H1 (cell line): ENCODE measurements around the gene SMTNL2. TPM values are rescaled to one million over a fixed set of nuclear protein-coding genes. Genes with fewer than 3 reads are reported as not detected.
A peak's percentile ranks its signal among the peaks of the same experiment; 100 is the strongest.

Experiments used
- CTCF ChIA-PET: fragments of 300-600 bp; sonication (Branson Sonifier 250); formaldehyde crosslinking; loops from one replicate; lab custom pipeline; 2021; ENCODE audit not compliant: partially characterized antibody; lab: Charles Lee
- POLR2A ChIA-PET: fragments of 300-600 bp; sonication (Branson Sonifier 250); formaldehyde crosslinking; loops from one replicate; lab custom pipeline; 2021; ENCODE audit warnings: inconsistent platforms; ENCODE audit not compliant: partially characterized antibody; lab: Charles Lee
- DNase-seq, 2 experiments: peaks; one replicate each; pipeline versions ENCODE4 v3.0.0 to v3.0.0-alpha.2; 2010 to 2022; ENCODE audit warnings: low spot score in 2 of 2, low read depth in 1 of 2, mixed read lengths in 1 of 2
- FAIRE-seq: peaks from 2 replicates; lab custom pipeline; 2011; peaks lifted over from hg19 to GRCh38; lab: Jason Lieb, UNC
- H2AFZ ChIP-seq: 2 replicates; pipeline ENCODE4 v1.8.1; 2012; ENCODE audit warnings: low read length, inconsistent platforms
- H2AK5ac ChIP-seq: 2 replicates; pipeline ENCODE4 v1.6.1; 2013; ENCODE audit warnings: low read depth, low read length
- H2BK120ac ChIP-seq: replicated peaks from 2 replicates; pipeline ENCODE3; 2013; ENCODE audit warnings: low read depth, low read length, inconsistent platforms
- H2BK12ac ChIP-seq: 2 replicates; pipeline ENCODE4 v1.6.1; 2013; ENCODE audit warnings: low read depth, low read length
- H2BK15ac ChIP-seq: 2 replicates; pipeline ENCODE4 v1.6.1; 2013; ENCODE audit warnings: low read length
- H2BK20ac ChIP-seq: 2 replicates; pipeline ENCODE4 v1.6.1; 2013; ENCODE audit warnings: low read length
- H2BK5ac ChIP-seq: 2 replicates; pipeline ENCODE4 v1.6.1; 2013; ENCODE audit warnings: low read depth, low read length
- H3K14ac ChIP-seq: 2 replicates; pipeline ENCODE4 v1.6.1; 2013; ENCODE audit warnings: inconsistent platforms; ENCODE audit not compliant: insufficient read length
- H3K18ac ChIP-seq: 2 replicates; pipeline ENCODE4 v1.6.1; 2013; ENCODE audit warnings: low read length; ENCODE audit errors: extremely low read depth
- H3K23ac ChIP-seq: 2 replicates; pipeline ENCODE4 v1.6.1; 2013; ENCODE audit warnings: inconsistent platforms; ENCODE audit not compliant: insufficient read length
- H3K23me2 ChIP-seq: 2 replicates; pipeline ENCODE4 v1.6.1; 2013; ENCODE audit warnings: low read depth, low read length
- H3K27ac ChIP-seq: 2 replicates; pipeline ENCODE4 v1.6.1; 2011; ENCODE audit warnings: low read depth, low read length, inconsistent platforms
- H3K27me3 ChIP-seq, 4 experiments: replicated peaks in 1 of 4; 1 replicate in 1 of 4; 2 replicates in 3 of 4; pipeline versions ENCODE4 v1.6.1 to v1.8.1; 2011 to 2013; ENCODE audit warnings: low read length in 3 of 4, mild to moderate bottlenecking in 3 of 4, inconsistent platforms in 2 of 4, mixed read lengths in 2 of 4, moderate library complexity in 1 of 4; ENCODE audit not compliant: control insufficient read depth in 3 of 4, insufficient read depth in 3 of 4; ENCODE audit errors: extremely low read depth in 1 of 4
- H3K36me3 ChIP-seq, 4 experiments: 2 replicates each; pipeline versions ENCODE4 v1.6.1 to v1.8.1; 2011 to 2013; ENCODE audit warnings: mild to moderate bottlenecking in 4 of 4, low read length in 3 of 4, moderate library complexity in 2 of 4, control low read depth in 1 of 4, inconsistent platforms in 1 of 4; ENCODE audit not compliant: insufficient read depth in 4 of 4, control insufficient read depth in 2 of 4
- H3K4ac ChIP-seq: replicated peaks from 2 replicates; pipeline ENCODE3; 2013; ENCODE audit warnings: low read length, low read depth, mixed read lengths, inconsistent platforms; ENCODE audit not compliant: insufficient read length
- H3K4me1 ChIP-seq, 4 experiments: replicated peaks in 1 of 4; 1 replicate in 1 of 4; 2 replicates in 3 of 4; pipeline versions ENCODE4 v1.6.1 to v1.8.1; 2011 to 2013; ENCODE audit warnings: low read length in 3 of 4, inconsistent platforms in 2 of 4, mixed read lengths in 1 of 4; ENCODE audit not compliant: insufficient read depth in 4 of 4, control insufficient read depth in 3 of 4
- H3K4me2 ChIP-seq, 2 experiments: 2 replicates each; pipeline versions ENCODE4 v1.6.1 to v1.8.1; 2011 to 2013; ENCODE audit warnings: low read depth in 2 of 2, low read length in 2 of 2, control low read depth in 1 of 2, inconsistent platforms in 1 of 2, mild to moderate bottlenecking in 1 of 2; ENCODE audit not compliant: insufficient read depth in 1 of 2
- H3K4me3 ChIP-seq, 4 experiments: fragments of 200-600, 300-600 bp in 1 of 4; sonication (generic), shearing (Covaris generic), sonication (Bioruptor Twin) in 1 of 4; 2 replicates each; pipeline versions ENCODE4 v1.5.1 to v1.8.1; 2011 to 2016; ENCODE audit warnings: low read length in 4 of 4, low read depth in 3 of 4, control low read depth in 2 of 4, inconsistent platforms in 2 of 4, mild to moderate bottlenecking in 2 of 4, mixed read lengths in 1 of 4, moderate library complexity in 1 of 4; ENCODE audit not compliant: insufficient read depth in 2 of 4; ENCODE audit errors: extremely low read depth in 1 of 4
- H3K56ac ChIP-seq: replicated peaks from 2 replicates; pipeline ENCODE3; 2013; ENCODE audit warnings: low read depth, mild to moderate bottlenecking, mixed read lengths, low read length, inconsistent platforms; ENCODE audit not compliant: insufficient read length
- H3K79me1 ChIP-seq: 2 replicates; pipeline ENCODE4 v1.6.1; 2013; ENCODE audit warnings: low read depth, low read length, control low read depth
- H3K79me2 ChIP-seq, 2 experiments: 2 replicates each; pipeline versions ENCODE4 v1.6.1 to v1.8.1; 2012 to 2013; ENCODE audit warnings: low read length in 2 of 2, mild to moderate bottlenecking in 2 of 2, inconsistent platforms in 1 of 2; ENCODE audit not compliant: insufficient read depth in 2 of 2, control insufficient read depth in 1 of 2
- H3K9ac ChIP-seq, 4 experiments: replicated peaks in 1 of 4; 1 replicate in 1 of 4; 2 replicates in 3 of 4; pipeline versions ENCODE4 v1.6.1 to v1.8.1; 2011 to 2013; ENCODE audit warnings: low read depth in 3 of 4, low read length in 3 of 4, control low read depth in 2 of 4, mild to moderate bottlenecking in 2 of 4, moderate library complexity in 2 of 4, inconsistent platforms in 1 of 4; ENCODE audit errors: extremely low read depth in 1 of 4
- H3K9me3 ChIP-seq, 2 experiments: 2 replicates each; pipeline versions ENCODE4 v1.6.1 to v1.8.1; 2012 to 2013; ENCODE audit warnings: mild to moderate bottlenecking in 2 of 2, moderate library complexity in 2 of 2, control low read depth in 1 of 2, inconsistent platforms in 1 of 2, low read depth in 1 of 2, low read length in 1 of 2, mixed read lengths in 1 of 2; ENCODE audit not compliant: insufficient read depth in 2 of 2
- H4K20me1 ChIP-seq, 2 experiments: replicated peaks in 1 of 2; 2 replicates each; pipeline versions ENCODE3 to v1.8.1; 2011 to 2013; ENCODE audit warnings: inconsistent platforms in 2 of 2, low read length in 2 of 2, mild to moderate bottlenecking in 1 of 2; ENCODE audit not compliant: insufficient read depth in 2 of 2, control insufficient read depth in 1 of 2
- H4K5ac ChIP-seq: 2 replicates; pipeline ENCODE4 v1.6.1; 2013; ENCODE audit warnings: low read length, low read depth, mixed read lengths, inconsistent platforms; ENCODE audit not compliant: insufficient read length
- H4K8ac ChIP-seq: 2 replicates; pipeline ENCODE4 v1.8.0; 2013; ENCODE audit warnings: mild to moderate bottlenecking, moderate library complexity, low read length, inconsistent platforms; ENCODE audit not compliant: insufficient read depth; ENCODE audit errors: extremely low read depth
- H4K91ac ChIP-seq: replicated peaks from 2 replicates; pipeline ENCODE3; 2013; ENCODE audit warnings: low read length, mixed read lengths, inconsistent platforms; ENCODE audit not compliant: insufficient read length
- CEBPB ChIP-seq: IDR thresholded peaks from 2 replicates; pipeline ENCODE4 v1.6.1; 2012; ENCODE audit warnings: low read depth, low read length
- EZH2 ChIP-seq: fragments of 200-600 bp; sonication (generic); IDR thresholded peaks from 2 replicates; pipeline ENCODE4 v1.7.1; 2012; ENCODE audit warnings: low read depth, mild to moderate bottlenecking, moderate library complexity, low read length, inconsistent platforms; ENCODE audit not compliant: severe bottlenecking
- KDM4A ChIP-seq: IDR thresholded peaks from one replicate; pipeline ENCODE4 v1.7.1; 2012; ENCODE audit warnings: low read depth, mild to moderate bottlenecking, moderate library complexity, low read length, inconsistent platforms; ENCODE audit not compliant: severe bottlenecking
- MAFK ChIP-seq: IDR thresholded peaks from 2 replicates; pipeline ENCODE4 v1.6.1; 2012; ENCODE audit warnings: low read depth, mild to moderate bottlenecking, improper control_type of control experiment, low read length
- MAX ChIP-seq: IDR thresholded peaks from 2 replicates; pipeline ENCODE4 v1.6.1; 2012; ENCODE audit warnings: inconsistent platforms
- SUZ12 ChIP-seq: fragments of 200-600 bp; sonication (generic); IDR thresholded peaks from 2 replicates; pipeline ENCODE4 v1.6.1; 2012; ENCODE audit warnings: mild to moderate bottlenecking, inconsistent platforms, low read length, moderate library complexity, mixed read lengths
- WGBS, 2 experiments: shearing (Covaris generic) in 1 of 2; methylation state at CpG; one replicate each; pipeline versions ENCODE4 v1.1.6 to v1.1.7; 2013 to 2015; ENCODE audit warnings: low lambda C conversion rate in 2 of 2, mixed read lengths in 2 of 2, inconsistent platforms in 1 of 2, low coverage in 1 of 2, missing lambda C conversion rate in 1 of 2; ENCODE audit not compliant: insufficient replicate concordance in 2 of 2, insufficient coverage in 1 of 2, insufficient read length in 1 of 2; ENCODE audit errors: extremely low coverage in 1 of 2, missing lambda C conversion rate in 1 of 2; 5-methylcytosine and 5-hydroxymethylcytosine counted together
- polyA plus RNA-seq, 7 experiments: library from polyadenylated mRNA; depleted of rRNA in 3 of 7; stranded (reverse) in 5 of 7; unstranded in 2 of 7; fragments of >200 nt in 5 of 7; fragments of 200-250 nt in 2 of 7; gene quantifications; 1 replicate in 5 of 7; 2 replicates in 1 of 7; 4 replicates in 1 of 7; pipeline versions ENCODE4 v1.2.1 to v1.2.3, GENCODE V29; 2011 to 2013; ENCODE audit warnings: missing spikeins in 2 of 7, mixed read lengths in 2 of 7
- total RNA-seq: library from RNA; stranded (reverse); fragmentation: NEBNext Ultra II Directional; extraction: Animal tissue kit (Norgen Biotek cat#: 25700); gene quantifications from 2 replicates; pipeline ENCODE4 v1.2.1, GENCODE V29; 2021

Gene SMTNL2
- total and polyA plus RNA-seq, 2 of the 8 experiments (the other 6 are each of a cell fraction or from before 2014, with no cell fraction given), result 3.6 to 4.5 TPM

GRCh38 chr17:4641297-4642195, 57.2 kb downstream of the SMTNL2 start, which contains the start of gene ALOX15:
ALOX15 (minus strand) TSS chr17:4641678; CDS start chr17:4641651, 27 bp downstream.
- H3K9me3 ChIP-seq, result no peaks in the 10 kb centered on the region
- H4K5ac ChIP-seq, result no peak within 1 kb of the TSS
- no peaks in the 10 kb centered on the region for H3K79me1 ChIP-seq
- 0 out of 2 replicates have a peak within 1 kb of the TSS, but pooled peaks have one; percentile 100 for H2BK15ac ChIP-seq
- H2BK20ac ChIP-seq, result no peak within 1 kb of the TSS
- H3K4me2 ChIP-seq, result peak within 1 kb of the TSS; percentile 78 to 91
- H3K4me1 ChIP-seq, result peaks cover 0 to 11% (median 7%) of the 10 kb centered on the region in 4 experiments; a peak in 6 of 7 replicates
- no peak within 1 kb of the TSS for H2BK120ac ChIP-seq
- WGBS, 2 experiments, result 10% methylated on average over 58 of the region's 58 CpGs; no CpG with 5 or more reads in 1 of the 2 experiments
- peaks cover 27 to 55% (median 44%) of the 10 kb centered on the region in 4 experiments for H3K27me3 ChIP-seq
- no peak within 1 kb of the TSS for H3K4ac ChIP-seq
- ChIA-PET CTCF (interaction anchor here (0.7 to 1.4 kb wide), 4 partner anchors 10 to 76 kb away, joined by 3 to 5 read pairs (median 3); no protein-coding TSS in a partner anchor), POLR2A (interaction anchor here (0.8 to 1.2 kb wide), 3 partner anchors 27 to 82 kb away, joined by 3 read pairs; no protein-coding TSS in a partner anchor)
- TF ChIP-seq SUZ12 (peak; percentile 85), CEBPB (no peak), KDM4A (peak; percentile 72), MAFK (no peak), EZH2 (peak; percentile 88), MAX (peak; percentile 46; the same call in 1 of the 2 replicates)
- H2BK5ac ChIP-seq, result no peak within 1 kb of the TSS
- H3K18ac ChIP-seq, result peak within 1 kb of the TSS; percentile 83; the same call in 1 of the 2 replicates
- peak within 1 kb of the TSS; percentile 3; the same call in 1 of the 2 replicates for H2AFZ ChIP-seq
- no peak within 1 kb of the TSS for H3K56ac ChIP-seq
- H4K91ac ChIP-seq, result no peak within 1 kb of the TSS
- FAIRE-seq (no peak), DNase-seq (peak in 1 of 2 experiments; percentile 74)
- no peaks in the 10 kb centered on the region for H3K36me3 ChIP-seq
- H3K27ac ChIP-seq, result no peak within 1 kb of the TSS
- peak within 1 kb of the TSS; percentile 80; the same call in 1 of the 2 replicates for H2BK12ac ChIP-seq
- H3K23me2 ChIP-seq, result peaks cover 11% of the 10 kb centered on the region; the same call in 1 of the 2 replicates
- no peak within 1 kb of the TSS for H2AK5ac ChIP-seq
- H3K4me3 ChIP-seq, result peak within 1 kb of the TSS; percentile 4 to 61 (median 33)
- H3K23ac ChIP-seq, result no peak within 1 kb of the TSS
- no peak within 1 kb of the TSS for H4K8ac ChIP-seq
- H3K14ac ChIP-seq, result no peak within 1 kb of the TSS
- H3K9ac ChIP-seq, result no peak within 1 kb of the TSS; a peak in 1 of 7 replicates
- no peaks in the 10 kb centered on the region for H4K20me1 ChIP-seq
- H3K79me2 ChIP-seq, result no peaks in the 10 kb centered on the region
